MCF 10A (cell line): ENCODE results near the gene ADCY1. TPM values are rescaled to one million over a fixed set of nuclear protein-coding genes. Genes with fewer than 3 reads are reported as not detected.

Source experiments
- BruUV-seq: library from RNA; stranded (reverse); fragments of 400-500 nt; replicated peaks from 2 replicates; lab custom pipeline; 2021; lab: Mats Ljungman, UMichigan
- CTCF ChIA-PET: fragments of 300-600 bp; sonication (Branson Sonifier 250); formaldehyde crosslinking; extraction: SDS; loops from one replicate; lab custom pipeline; 2021; ENCODE audit warnings: antibody characterized with exemption, inconsistent platforms; lab: Yijun Ruan, JAX
- POLR2A ChIA-PET: fragments of 300-600, 350-650 bp; sonication (Branson Sonifier 250); formaldehyde crosslinking; extraction: SDS; loops from one replicate; lab custom pipeline; 2020; ENCODE audit warnings: antibody characterized with exemption, inconsistent platforms; lab: Yijun Ruan, JAX
- DNase-seq: peaks from one replicate; pipeline ENCODE4 v3.0.0-alpha.2; 2018; ENCODE audit not compliant: unreplicated experiment
- H3K27ac Mint-ChIP-seq: one replicate; pipeline ENCODE4 v1.8.0; 2022; ENCODE audit warnings: mild to moderate bottlenecking, low read depth, mixed read lengths; ENCODE audit not compliant: unreplicated experiment
- H3K27me3 Mint-ChIP-seq: one replicate; pipeline ENCODE4 v1.8.0; 2022; ENCODE audit warnings: mixed read lengths; ENCODE audit not compliant: insufficient read depth, unreplicated experiment
- H3K36me3 Mint-ChIP-seq: one replicate; pipeline ENCODE4 v1.8.0; 2022; ENCODE audit warnings: mild to moderate bottlenecking, moderate library complexity, mixed read lengths; ENCODE audit not compliant: insufficient read depth, unreplicated experiment
- H3K4me1 Mint-ChIP-seq: one replicate; pipeline ENCODE4 v1.8.0; 2022; ENCODE audit warnings: mixed read lengths; ENCODE audit not compliant: insufficient read depth, unreplicated experiment
- H3K4me3 Mint-ChIP-seq: one replicate; pipeline ENCODE4 v1.8.0; 2022; ENCODE audit warnings: mild to moderate bottlenecking, moderate library complexity, mixed read lengths; ENCODE audit not compliant: unreplicated experiment
- H3K9me3 Mint-ChIP-seq: one replicate; pipeline ENCODE4 v1.8.0; 2022; ENCODE audit warnings: mixed read lengths; ENCODE audit not compliant: unreplicated experiment
- intact Hi-C: fragments of 100-400 bp; cut with micrococcal nuclease; formaldehyde crosslinking; loops from 2 replicates; pipeline ENCODE4 v1.14.1; 2022
- total RNA-seq: library from RNA; stranded (reverse); gene quantifications from 2 replicates; pipeline ENCODE4 v1.2.3, GENCODE V29; 2022
- TF ChIP-seq, protein P1 (sequence below): fragments of 200-600 bp; IDR thresholded peaks from one replicate; pipeline ENCODE4 v1.8.0; 2022; ENCODE audit warnings: antibody characterized with exemption, mild to moderate bottlenecking; ENCODE audit not compliant: unreplicated experiment

ADCY1 gene
- total RNA-seq, 1 experiment from 2014 or later: 0.61 TPM

DNA sequence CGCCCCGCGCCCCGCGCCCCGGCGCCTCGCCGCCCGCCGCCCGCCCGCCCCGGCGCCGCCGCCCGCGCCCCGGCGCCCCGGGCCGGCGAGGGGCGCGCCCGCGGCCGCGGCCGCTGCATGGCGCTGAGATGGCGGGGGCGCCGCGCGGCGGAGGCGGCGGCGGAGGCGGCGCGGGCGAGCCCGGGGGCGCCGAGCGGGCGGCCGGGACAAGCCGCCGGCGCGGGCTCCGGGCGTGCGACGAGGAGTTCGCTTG is 174 bp downstream of the ADCY1 start:
- BruUV-seq: no TSS peak
- H3K27ac Mint-ChIP-seq: no peak overlapping the region
- CTCF ChIA-PET: interaction anchor here (1.1 kb wide), 1 partner anchor 16 kb away, joined by 4 read pairs; no protein-coding TSS in a partner anchor
- intact Hi-C loops: loop anchor here (10.0 kb wide), 1 partner anchor 420 kb away; the partner anchor contains the start of gene RAMP3
- POLR2A ChIA-PET: no interaction called here
- no peaks in the 10 kb centered on the region for H3K4me1 Mint-ChIP-seq
- TF ChIP-seq, protein P1, sequence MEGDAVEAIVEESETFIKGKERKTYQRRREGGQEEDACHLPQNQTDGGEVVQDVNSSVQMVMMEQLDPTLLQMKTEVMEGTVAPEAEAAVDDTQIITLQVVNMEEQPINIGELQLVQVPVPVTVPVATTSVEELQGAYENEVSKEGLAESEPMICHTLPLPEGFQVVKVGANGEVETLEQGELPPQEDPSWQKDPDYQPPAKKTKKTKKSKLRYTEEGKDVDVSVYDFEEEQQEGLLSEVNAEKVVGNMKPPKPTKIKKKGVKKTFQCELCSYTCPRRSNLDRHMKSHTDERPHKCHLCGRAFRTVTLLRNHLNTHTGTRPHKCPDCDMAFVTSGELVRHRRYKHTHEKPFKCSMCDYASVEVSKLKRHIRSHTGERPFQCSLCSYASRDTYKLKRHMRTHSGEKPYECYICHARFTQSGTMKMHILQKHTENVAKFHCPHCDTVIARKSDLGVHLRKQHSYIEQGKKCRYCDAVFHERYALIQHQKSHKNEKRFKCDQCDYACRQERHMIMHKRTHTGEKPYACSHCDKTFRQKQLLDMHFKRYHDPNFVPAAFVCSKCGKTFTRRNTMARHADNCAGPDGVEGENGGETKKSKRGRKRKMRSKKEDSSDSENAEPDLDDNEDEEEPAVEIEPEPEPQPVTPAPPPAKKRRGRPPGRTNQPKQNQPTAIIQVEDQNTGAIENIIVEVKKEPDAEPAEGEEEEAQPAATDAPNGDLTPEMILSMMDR: no peak
- H3K9me3 Mint-ChIP-seq: no peaks in the 10 kb centered on the region
- H3K36me3 Mint-ChIP-seq: peaks cover 6% of the 10 kb centered on the region
- peaks cover 60% of the 10 kb centered on the region for H3K27me3 Mint-ChIP-seq
- DNase-seq: no peak
- H3K4me3 Mint-ChIP-seq: no peak overlapping the region

DNA sequence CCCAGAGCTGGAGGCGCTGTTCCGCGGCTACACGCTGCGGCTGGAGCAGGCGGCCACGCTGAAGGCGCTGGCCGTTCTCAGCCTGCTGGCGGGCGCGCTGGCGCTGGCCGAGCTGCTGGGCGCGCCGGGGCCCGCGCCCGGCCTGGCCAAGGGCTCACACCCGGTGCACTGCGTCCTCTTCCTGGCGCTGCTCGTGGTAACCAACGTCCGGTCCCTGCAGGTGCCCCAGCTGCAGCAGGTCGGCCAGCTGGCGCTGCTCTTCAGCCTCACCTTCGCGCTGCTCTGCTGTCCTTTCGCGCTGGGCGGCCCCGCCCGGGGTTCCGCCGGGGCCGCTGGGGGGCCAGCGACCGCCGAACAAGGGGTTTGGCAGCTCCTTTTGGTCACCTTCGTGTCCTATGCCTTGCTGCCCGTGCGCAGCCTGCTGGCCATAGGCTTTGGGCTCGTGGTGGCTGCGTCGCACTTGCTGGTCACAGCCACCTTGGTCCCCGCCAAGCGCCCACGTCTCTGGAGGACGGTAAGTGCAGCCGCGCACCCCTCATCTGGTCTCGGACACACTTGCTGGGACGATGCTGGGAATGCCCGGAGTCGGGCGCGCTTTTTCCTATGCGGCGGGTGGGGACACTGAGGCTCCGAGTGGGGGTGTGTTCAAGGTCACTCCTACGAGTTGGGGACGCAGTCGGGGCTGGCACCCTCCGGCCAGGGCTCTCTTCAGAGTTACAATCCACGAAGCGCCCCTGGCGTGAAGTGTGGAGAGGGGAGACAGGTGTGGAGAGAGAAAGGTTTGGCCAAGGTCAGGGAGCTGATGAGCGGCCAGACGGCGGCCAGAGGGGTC is 717 bp downstream of the ADCY1 start:
- CTCF ChIA-PET: interaction anchor here (0.7 to 1.1 kb wide), 2 partner anchors 16 to 837 kb away, joined by 4 to 5 read pairs; no protein-coding TSS in a partner anchor
- intact Hi-C loops: loop anchor here (10.0 kb wide), 1 partner anchor 420 kb away; the partner anchor contains the start of gene RAMP3
- Mint-ChIP-seq H3K27ac (no peak overlapping the region), H3K36me3 (peaks cover 6% of the 10 kb centered on the region), H3K4me3 (no peak overlapping the region), H3K4me1 (no peaks in the 10 kb centered on the region), H3K27me3 (peaks cover 55% of the 10 kb centered on the region), H3K9me3 (no peaks in the 10 kb centered on the region)
- BruUV-seq: no TSS peak
- POLR2A ChIA-PET: no interaction called here
- TF ChIP-seq, protein P1: no peak
- peak; percentile 16 for DNase-seq

DNA sequence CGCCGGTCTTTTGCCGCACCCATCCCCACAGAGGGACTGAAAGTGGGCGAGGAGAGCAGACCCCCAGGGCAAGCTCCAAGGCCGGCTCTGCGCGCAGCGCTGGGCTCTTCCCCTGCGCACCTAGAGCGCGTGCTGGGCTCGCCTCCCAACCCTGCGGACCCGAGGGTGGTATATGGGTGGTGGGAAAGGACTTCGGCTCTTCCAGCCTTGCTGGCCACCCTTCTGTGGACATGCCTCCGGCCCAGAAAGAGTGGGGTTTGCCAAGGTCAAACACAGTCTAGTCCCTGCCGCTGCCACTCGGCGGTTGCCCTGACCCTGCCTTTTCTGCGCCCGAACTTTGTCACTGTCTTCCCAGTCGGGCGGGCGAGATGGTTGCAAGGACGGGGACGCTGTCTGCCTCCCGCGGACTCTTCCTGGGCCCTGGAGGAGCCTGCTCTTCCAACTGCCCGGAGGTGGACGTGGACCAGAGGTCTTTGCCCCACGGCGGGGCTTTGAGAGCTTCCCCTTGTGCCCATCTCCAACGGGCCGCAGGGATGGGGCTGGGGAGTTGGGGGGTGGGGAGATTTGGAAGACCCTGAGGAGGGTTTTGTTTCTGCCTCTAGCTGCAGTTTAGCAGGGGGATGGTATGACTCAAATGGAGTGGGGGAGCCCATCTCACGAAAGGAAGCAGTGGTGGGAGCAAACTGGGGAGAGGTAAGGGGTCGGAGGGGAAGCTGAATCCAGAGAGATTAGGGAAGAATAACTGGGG is 1.5 kb downstream of the ADCY1 start:
- CTCF ChIA-PET: interaction anchor here (0.7 kb wide), 1 partner anchor 837 kb away, joined by 5 read pairs; no protein-coding TSS in a partner anchor
- H3K27me3 Mint-ChIP-seq: peaks cover 47% of the 10 kb centered on the region

More for the DNA sequence above, 1.5 kb downstream of the ADCY1 start:
- Mint-ChIP-seq H3K36me3 (peaks cover 6% of the 10 kb centered on the region), H3K27ac (no peak overlapping the region), H3K4me3 (no peak overlapping the region), H3K9me3 (no peaks in the 10 kb centered on the region), H3K4me1 (no peaks in the 10 kb centered on the region)
- no TSS peak for BruUV-seq
- DNase-seq: no peak
- POLR2A ChIA-PET: no interaction called here
- TF ChIP-seq, protein P1: no peak
- intact Hi-C loops: loop anchor here (10.0 kb wide), 1 partner anchor 421 kb away; the partner anchor contains the start of gene RAMP3
